Iris pigment epithelial cell (primary cell): ENCODE data around the gene RASGRF1.

Experiments used
- DNase-seq: peaks from one replicate; pipeline ENCODE4 v3.0.0-alpha.2; 2011; ENCODE audit warnings: low read depth

The RASGRF1 gene

GRCh38 chr15:78956937-78957336 is 133.6 kb downstream of the RASGRF1 start:
- no peak for DNase-seq

DNA sequence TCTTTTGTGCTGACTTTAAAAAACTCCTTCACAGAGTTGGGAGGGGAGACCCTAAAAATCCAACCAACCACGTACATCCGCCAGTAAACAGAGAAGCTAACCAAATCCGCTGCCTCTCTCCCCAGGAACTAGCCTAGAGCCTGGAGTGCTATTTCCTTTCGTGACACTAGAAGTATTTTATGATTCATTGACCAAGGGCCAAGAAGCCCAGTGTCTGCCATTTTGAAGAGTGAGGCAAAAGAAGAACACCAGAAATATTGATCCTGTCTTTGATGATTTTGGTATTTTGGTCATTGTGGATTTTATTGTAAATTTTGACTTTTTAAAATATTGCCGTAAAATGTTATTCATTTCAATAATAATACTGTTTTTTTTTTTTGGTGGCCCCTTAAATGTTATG is 135.2 kb downstream of the RASGRF1 start:
- DNase-seq, result no peak

DNA sequence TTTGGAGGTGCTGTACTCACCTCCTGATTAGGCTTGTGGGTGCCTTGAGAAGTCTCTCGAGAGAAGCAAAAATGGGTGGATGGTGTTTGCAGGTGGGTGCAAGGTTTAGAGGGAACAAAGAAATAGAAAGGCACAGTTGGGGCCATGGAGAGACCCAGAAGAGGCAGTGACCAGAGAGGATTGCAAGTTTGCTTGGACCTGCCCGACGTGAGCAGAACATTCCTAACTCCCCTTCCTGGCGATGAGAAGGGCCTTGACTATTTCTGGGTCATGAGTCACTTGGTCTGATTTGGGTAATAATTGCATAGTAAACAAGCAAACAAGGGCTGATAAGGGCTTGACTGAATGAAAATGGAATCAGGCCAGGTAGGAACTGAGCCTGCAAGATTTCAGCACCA is 138.7 kb downstream of the RASGRF1 start:
- peak; percentile 60 for DNase-seq

GRCh38 chr15:78950902-78951840 is 139.4 kb downstream of the RASGRF1 start:
- DNase-seq, result peak; percentile 40

DNA sequence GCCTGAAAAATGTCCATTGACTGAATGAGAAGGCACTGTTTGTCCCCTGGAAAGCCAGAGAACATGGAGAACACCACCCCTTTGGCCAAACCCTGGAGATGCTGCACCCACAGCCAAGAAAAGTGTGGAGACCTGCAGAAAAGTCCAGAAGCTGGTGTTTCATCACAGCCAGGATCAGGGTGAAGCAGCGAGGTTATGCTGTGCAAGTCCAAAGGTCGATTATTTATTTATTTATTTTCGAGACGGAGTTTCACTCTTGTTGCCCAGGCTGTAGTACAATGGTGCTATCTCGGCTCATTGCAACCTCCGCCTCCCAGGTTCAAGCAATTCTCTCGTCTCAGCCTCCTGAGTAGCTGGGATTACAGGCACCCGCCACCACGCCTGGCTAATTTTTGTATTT is 140.2 kb downstream of the RASGRF1 start:
- no peak for DNase-seq

- DNase-seq, result no peak
These were observed 141.1 kb downstream of the RASGRF1 start for GRCh38 chr15:78949461-78949860.

- no peak for DNase-seq
These were observed 143.1 kb downstream of the RASGRF1 start for GRCh38 chr15:78947506-78947905.

DNA sequence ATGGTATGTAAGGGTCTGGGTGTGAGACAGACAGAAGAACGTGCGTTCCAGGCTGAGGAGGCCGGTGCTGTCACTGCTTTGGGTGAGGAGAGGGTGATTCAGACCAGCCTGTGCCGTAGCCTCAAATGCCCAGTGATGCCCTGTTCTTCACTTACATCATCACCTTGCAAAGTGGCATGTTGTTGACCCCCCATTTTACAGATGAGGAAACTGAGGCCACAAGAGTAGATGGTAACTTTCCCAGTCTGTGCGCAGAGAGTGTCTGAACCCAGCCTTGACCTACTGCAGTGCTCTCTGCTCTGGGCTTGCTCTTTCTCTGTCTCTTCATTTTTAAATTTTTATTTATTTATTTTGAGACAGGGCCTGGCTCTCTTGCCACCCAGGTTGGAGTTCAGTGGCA is 144.1 kb downstream of the RASGRF1 start:
- DNase-seq, result no peak

DNA sequence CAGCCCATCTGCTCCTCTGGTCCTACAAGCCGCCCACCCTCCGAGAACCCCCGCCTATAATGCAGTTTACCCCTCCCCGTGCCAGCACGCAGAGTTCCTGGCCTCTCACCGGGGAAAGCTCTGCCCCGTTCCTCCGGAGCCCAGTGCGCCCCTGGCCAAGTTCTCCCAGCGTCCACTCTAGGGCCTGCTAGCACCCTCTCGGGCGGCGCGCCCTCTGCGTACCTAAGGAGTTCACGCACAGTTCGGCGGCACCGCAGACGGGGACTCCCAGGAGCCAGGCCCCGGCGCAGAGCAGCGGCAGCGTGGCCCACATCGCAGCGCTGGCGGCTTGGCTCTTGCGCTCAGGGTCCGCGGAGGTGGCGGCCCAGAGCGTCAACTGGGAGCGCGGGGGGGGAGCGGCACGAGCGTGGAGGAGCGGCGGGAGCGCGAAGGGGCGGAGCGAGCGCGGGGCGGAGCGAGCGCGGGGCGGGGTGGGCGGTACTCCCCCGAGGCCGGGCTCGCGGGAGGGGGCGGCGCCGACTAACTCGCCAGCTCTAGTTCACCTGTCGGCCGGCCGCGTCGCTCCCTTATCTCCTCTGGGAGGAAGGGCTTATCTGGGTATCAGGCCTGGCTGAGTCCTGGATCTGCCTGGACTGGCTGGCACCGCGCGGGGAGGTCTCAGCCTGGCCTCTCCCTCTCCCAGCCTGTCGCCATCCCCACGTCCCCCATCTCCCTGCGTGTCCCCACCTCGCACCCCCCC is 145.7 kb downstream of the RASGRF1 start, which contains the start of gene CTSH:
Gene CTSH (minus strand): TSS at position 378 of the 739 bp plus-strand sequence. CDS start 65 bp downstream, at position 313.
- peak; percentile 55 for DNase-seq

- no peak for DNase-seq
These were observed 146.4 kb downstream of the RASGRF1 start for GRCh38 chr15:78944202-78944625.

GRCh38 chr15:78943692-78944091 is 146.9 kb downstream of the RASGRF1 start:
- no peak for DNase-seq

DNA sequence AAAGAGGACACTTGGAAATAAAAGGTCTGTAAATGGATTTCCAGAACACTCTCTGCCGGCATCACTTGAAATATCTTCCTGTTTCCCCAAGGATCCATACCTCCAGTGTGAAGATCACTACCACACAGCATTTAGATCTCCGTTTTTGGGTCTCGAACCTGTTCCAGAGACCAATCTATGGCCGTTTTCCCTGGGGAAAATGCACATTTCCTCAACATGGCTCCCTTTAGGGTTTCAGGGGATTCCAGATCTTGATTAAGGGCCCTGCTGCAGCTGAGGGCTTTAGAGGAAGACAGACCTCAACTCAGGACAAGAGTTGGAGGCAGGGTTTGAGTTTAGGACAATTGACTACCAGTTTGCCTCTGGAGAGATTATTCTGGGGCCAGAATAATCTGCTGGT is 147.8 kb downstream of the RASGRF1 start:
- no peak for DNase-seq

- no peak for DNase-seq
These were observed 151.7 kb downstream of the RASGRF1 start for GRCh38 chr15:78938658-78939488.

DNA sequence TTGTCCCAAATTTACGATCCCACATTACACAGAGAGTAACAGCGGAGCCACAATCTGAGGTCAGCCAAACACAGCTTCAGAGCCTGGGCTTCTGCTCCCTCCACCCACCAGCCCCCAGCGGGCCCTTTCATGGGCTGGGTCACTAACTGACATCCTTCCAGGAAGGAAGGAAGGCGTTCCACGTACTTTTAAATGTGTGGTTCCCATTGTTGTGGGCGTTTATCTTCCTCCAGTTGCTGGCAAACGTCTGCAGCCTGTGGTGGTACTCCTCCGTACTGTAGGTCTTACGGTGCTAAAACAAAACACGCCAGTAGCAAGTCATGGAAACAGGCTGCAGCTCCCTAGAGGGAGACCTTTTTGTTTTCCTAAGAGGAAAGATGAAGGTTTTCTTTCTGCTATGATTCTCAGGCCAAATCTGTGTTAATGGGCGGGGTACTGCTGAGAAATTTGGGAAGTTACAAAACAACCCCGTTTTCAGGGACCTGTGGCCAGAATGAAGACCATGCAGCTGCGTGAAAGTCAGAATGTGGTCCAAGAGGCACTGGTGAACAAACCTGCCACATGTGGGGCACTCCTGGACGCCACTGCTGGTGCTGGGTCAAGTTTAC is 153.3 kb downstream of the RASGRF1 start:
- no peak for DNase-seq

- DNase-seq, result no peak
These were observed 155.9 kb downstream of the RASGRF1 start for GRCh38 chr15:78934655-78935023.

DNA sequence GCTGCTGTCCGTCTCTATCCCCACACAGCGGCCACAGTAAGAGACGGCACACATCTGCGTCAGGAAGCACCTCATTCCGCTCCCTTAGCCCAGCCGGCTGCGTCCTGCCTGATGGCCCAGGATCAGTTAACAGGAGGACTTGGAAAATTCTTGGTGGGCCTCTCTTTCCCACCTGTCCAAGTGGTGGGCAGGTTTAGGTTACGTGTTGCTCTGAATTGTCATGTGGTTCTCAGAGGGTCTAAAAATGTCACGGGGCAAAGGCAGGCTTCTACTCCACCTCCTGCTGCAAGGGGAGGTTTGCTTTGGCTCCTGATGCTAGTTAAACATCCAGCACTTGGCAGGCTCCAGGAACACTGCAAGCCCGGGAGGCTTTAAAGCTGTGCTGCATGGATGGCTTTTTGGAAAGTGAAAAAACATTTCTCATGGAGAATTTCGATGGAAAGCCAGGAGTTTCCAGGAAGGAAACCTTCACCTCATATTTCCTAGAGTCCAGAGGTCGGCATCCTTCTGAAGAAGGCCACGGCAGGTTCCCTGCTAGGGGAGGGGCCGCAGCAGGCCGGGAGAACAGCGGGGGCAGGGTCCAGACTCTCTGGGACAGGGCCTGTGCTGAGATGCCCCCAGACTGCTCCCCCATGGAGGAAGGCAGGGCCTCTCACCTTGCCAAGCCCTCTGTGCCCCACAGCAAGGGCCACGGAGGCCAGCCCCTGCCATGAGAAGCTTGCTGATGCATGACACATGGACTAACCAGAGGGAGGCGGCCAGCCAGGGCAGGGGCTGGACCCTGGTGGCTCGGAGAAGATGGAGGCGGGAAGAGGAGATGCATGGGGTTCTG is 156.5 kb downstream of the RASGRF1 start:
- DNase-seq, result no peak

- DNase-seq, result no peak
These were observed 157.3 kb downstream of the RASGRF1 start for GRCh38 chr15:78933187-78933822.

DNA sequence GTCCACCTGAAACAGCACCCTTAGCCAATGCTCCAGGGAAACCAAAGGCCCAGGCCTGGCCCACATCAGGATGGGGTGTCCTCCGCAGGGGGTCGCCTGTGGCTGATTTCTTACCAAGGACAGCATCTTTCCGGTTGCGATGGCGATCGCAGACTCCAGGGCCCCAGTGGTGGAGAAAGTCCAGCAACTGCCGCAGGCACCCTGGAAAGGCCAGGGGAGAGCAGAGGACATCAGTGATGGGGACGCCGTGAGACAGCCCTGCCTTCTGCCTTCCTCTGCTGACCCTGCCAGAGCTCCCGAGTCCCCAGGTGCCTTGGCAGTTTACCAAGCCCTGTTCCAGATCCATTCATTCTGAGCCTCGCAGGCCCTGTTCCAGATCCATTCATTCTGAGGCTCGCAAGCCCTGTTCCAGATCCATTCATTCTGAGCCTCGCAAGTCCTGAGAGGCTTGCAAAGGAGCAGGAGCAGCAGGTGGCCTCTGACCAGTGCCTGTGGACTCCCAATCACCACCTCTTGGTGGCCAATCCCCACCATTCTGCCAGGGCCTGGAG is 158.2 kb downstream of the RASGRF1 start:
- no peak for DNase-seq

- no peak for DNase-seq
These were observed 158.9 kb downstream of the RASGRF1 start for GRCh38 chr15:78931439-78932257.
